Brain microvascular endothelial cell (primary cell): ENCODE data around the gene CPT2.

Experiments used
- DNase-seq: peaks from one replicate; pipeline ENCODE4 v3.0.0-alpha.2; 2020
- H3K27ac ChIP-seq: fragments of 250-450 bp; sonication (Bioruptor Pico); 2 replicates; pipeline ENCODE4 v1.5.1; 2020; ENCODE audit warnings: mild to moderate bottlenecking, moderate library complexity
- H3K27me3 ChIP-seq: fragments of 250-450 bp; sonication (Bioruptor Pico); replicated peaks from 2 replicates; pipeline ENCODE4 v1.5.1; 2020; ENCODE audit warnings: mild to moderate bottlenecking
- H3K36me3 ChIP-seq: fragments of 250-450 bp; sonication (Bioruptor Pico); replicated peaks from 2 replicates; pipeline ENCODE4 v1.5.1; 2020; ENCODE audit warnings: mild to moderate bottlenecking
- H3K4me3 ChIP-seq: 2 replicates; pipeline ENCODE4 v1.5.1; 2011; ENCODE audit warnings: low read depth, mild to moderate bottlenecking, control low read depth, low read length, moderate library complexity
- in situ Hi-C: cut with HindIII; loops from 2 replicates; pipeline ENCODE4 v1.10.0; 2017; ENCODE audit warnings: low sequenced_read_pairs, low pct_ligation_motif_present
- TF ChIP-seq, protein P1 (sequence below): IDR thresholded peaks from 2 replicates; pipeline ENCODE4 v1.5.1; 2011; ENCODE audit warnings: low read depth, mild to moderate bottlenecking, moderate library complexity, low read length, control low read depth, inconsistent platforms; ENCODE audit errors: missing control alignments

CPT2 gene

DNA sequence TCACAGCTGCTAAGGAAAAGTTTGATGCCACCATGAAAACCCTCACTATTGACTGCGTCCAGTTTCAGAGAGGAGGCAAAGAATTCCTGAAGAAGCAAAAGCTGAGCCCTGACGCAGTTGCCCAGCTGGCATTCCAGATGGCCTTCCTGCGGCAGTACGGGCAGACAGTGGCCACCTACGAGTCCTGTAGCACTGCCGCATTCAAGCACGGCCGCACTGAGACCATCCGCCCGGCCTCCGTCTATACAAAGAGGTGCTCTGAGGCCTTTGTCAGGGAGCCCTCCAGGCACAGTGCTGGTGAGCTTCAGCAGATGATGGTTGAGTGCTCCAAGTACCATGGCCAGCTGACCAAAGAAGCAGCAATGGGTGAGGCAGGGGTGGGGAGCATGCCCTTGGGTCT is 14.3 kb downstream of the CPT2 start:
- Histone ChIP-seq H3K4me3 (no peak overlapping the region), H3K27me3 (no peaks in the 10 kb centered on the region), H3K36me3 (peaks cover 56% of the 10 kb centered on the region), H3K27ac (no peak overlapping the region)
- DNase-seq = no peak
- TF ChIP-seq, protein P1, sequence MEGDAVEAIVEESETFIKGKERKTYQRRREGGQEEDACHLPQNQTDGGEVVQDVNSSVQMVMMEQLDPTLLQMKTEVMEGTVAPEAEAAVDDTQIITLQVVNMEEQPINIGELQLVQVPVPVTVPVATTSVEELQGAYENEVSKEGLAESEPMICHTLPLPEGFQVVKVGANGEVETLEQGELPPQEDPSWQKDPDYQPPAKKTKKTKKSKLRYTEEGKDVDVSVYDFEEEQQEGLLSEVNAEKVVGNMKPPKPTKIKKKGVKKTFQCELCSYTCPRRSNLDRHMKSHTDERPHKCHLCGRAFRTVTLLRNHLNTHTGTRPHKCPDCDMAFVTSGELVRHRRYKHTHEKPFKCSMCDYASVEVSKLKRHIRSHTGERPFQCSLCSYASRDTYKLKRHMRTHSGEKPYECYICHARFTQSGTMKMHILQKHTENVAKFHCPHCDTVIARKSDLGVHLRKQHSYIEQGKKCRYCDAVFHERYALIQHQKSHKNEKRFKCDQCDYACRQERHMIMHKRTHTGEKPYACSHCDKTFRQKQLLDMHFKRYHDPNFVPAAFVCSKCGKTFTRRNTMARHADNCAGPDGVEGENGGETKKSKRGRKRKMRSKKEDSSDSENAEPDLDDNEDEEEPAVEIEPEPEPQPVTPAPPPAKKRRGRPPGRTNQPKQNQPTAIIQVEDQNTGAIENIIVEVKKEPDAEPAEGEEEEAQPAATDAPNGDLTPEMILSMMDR = no peak
- in situ Hi-C loops = no loop called here

DNA sequence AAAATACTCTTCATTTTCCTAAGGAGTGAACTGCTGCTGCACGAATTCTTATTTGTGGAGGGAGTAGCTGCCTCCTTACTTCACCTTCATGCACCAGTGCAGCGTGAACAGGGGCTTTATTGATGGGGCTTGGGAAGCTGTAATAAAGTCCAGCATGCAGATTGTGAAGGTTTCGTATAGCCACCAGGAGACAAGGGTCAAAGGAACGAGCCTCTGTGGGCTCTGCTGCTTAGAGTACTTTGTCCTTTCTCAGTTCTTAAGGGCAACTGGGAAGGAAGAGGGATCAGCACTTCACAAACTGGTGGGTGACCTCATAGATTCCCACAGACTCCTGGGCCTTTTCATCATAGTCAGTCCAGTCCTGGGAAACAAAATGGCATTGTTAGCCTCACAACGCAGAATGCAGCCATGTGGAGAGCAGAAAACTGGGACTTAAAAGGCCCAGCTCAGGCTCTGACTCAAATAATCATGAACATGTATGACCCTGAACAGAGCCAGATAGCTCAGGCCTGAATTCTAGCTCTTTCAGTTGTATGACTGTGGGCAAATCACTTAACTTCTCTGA is 17.8 kb downstream of the CPT2 start:
- Histone ChIP-seq H3K27me3 (no peaks in the 10 kb centered on the region), H3K36me3 (peaks cover 44% of the 10 kb centered on the region)
- in situ Hi-C loops = no loop called here

DNA sequence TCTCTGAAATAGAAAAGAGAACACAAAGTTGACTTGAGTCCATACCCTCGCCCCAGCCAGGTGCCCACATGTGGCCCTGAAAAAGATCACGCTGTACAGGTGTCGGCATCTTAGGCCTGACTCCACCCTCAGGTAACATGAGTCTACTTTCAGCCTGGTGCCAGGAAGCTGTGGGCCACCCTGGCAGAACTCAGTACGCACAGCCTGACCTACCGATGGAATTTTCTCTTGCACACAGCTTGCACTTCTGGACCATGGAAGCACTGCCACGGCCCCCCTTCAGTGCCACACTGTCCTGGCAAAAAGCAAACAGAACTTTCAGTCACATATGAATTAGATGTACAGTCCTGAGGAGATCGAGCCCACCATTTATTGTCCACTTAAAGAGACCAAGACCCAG is 21.6 kb downstream of the CPT2 start:
- Histone ChIP-seq H3K36me3 (peaks cover 20% of the 10 kb centered on the region), H3K27ac (no peak overlapping the region), H3K27me3 (no peaks in the 10 kb centered on the region), H3K4me3 (no peak overlapping the region)
- TF ChIP-seq, protein P1 = no peak
- no peak for DNase-seq
- in situ Hi-C loops = no loop called here

More for the DNA sequence above, 17.8 kb downstream of the CPT2 start:
- Histone ChIP-seq H3K4me3 (no peak overlapping the region), H3K27ac (no peak overlapping the region)
- no peak for DNase-seq
- TF ChIP-seq, protein P1 = no peak

DNA sequence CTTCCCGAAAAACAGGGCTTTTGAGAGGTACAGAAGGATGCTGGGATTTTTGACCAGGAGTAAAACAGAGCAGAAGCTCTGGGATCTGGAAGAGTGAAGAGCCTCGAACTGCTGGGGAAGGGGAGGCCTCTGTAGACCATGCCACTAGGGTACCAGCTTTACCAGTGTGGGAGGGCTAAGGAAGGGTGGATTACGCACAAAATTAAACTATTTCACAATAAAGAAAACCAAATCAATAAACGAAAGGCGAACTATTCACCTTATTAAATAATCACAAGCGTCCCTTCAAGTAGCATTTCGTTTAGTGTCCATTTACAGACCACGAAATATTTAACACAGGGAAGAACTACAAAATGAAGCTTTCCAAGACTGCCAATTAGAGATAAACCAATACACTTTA is 23.1 kb downstream of the CPT2 start:
- peaks cover 9% of the 10 kb centered on the region for H3K36me3 ChIP-seq
- H3K4me3 ChIP-seq = peak overlapping the region; percentile 97
- no peak for DNase-seq
- peak overlapping the region; percentile 97 for H3K27ac ChIP-seq
- in situ Hi-C loops = no loop called here
- H3K27me3 ChIP-seq = no peaks in the 10 kb centered on the region
- TF ChIP-seq, protein P1 = no peak

DNA sequence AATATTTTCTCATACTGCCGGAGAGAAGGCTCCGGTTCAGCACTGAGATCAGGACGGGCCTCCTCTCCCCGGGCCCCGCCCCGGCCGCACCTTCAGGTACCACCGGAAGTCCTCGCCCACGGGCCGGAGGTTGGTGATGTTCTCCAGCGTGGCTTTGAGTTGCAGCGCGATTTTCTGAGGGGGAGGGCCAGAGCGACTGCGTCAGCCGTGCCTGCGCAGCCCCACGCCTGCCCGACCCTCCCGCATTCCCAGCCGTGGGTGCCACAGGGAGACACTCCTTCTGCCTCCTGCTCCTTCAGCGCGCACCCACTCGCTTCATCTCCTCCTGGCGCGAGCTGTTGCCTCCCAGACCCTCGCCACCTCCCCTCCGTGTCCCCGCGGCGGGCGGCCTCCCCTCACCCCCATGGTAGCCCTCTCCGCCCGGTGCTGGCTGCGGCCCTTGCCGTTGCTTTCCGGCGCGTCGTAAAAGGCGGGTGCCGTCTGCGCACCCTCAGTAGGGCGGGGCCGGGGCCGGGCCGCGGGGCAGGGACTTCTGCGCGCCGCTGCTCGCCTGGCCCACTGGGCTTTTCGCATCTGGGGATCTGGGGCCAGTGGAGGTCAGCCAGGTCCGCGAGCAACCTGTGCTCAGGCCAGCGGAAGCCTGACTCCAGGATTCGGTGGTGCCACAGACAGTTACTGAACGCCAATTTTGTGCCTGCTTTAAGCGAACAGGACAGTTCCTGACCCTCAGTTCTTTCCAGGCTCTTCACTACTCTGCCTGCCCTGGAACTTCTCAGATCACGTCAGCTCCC is 23.7 kb downstream of the CPT2 start, which contains the start of gene CZIB:
Gene CZIB, minus strand, starts transcription at position 464 of the 791 bp plus-strand sequence. Its CDS starts 59 bp downstream, at position 405.
- peak; percentile 90 for DNase-seq
- TF ChIP-seq, protein P1 = no peak
- in situ Hi-C loops = no loop called here

DNA sequence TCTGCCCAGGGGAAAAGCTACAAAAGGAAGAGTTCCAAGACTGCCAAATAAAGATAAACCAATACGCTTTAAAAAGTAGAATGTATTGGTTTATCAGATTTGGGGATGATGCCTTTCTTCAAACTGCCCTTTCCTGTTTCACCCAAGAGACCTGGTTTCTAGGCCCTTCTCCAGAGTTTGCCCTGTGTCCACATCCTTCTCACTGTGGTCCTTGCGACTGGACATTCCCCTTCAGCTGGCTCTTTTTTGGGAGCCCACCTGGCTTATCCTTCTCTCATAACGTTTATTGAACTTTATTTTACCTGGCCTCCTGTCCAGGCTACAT is 24.3 kb downstream of the CPT2 start:
- H3K36me3 ChIP-seq = peaks cover 10% of the 10 kb centered on the region
- peak overlapping the region; percentile 97 for H3K4me3 ChIP-seq
- peak overlapping the region; percentile 97 for H3K27ac ChIP-seq
- in situ Hi-C loops = no loop called here
- DNase-seq = no peak
- no peaks in the 10 kb centered on the region for H3K27me3 ChIP-seq
- TF ChIP-seq, protein P1 = no peak

More for the DNA sequence above, 23.7 kb downstream of the CPT2 start, which contains the start of gene CZIB:
- Histone ChIP-seq H3K27me3 (no peaks in the 10 kb centered on the region), H3K4me3 (peak within 1 kb of the TSS; percentile 97), H3K36me3 (peaks cover 9% of the 10 kb centered on the region), H3K27ac (peak within 1 kb of the TSS; percentile 97)
